HG03108 (cell line): Measurements from ENCODE around the gene MYO1H.
"Not testable (repeated sequence)": the region's sequence is repeated elsewhere in the genome, so short reads cannot be mapped to it uniquely, and the experiment has no call there.

Experiments used
- ATAC-seq: cut with Tn5 transposase; IDR thresholded peaks from one replicate; pipeline ENCODE4 v1.9.1; 2021; ENCODE audit warnings: moderate library complexity; ENCODE audit not compliant: unreplicated experiment

The MYO1H gene

GRCh38 chr12:109347589-109347988 is at the start of gene MYO1H:
Gene MYO1H (plus strand): TSS chr12:109347900. CDS start chr12:109347961, 61 bp downstream.
- no peak for ATAC-seq

GRCh38 chr12:109299849-109300248 is 47.9 kb upstream of the MYO1H start:
- no peak for ATAC-seq

GRCh38 chr12:109301643-109302168 is 46.0 kb upstream of the MYO1H start:
- ATAC-seq, result no peak

- ATAC-seq, result no peak
These were observed 45.3 kb upstream of the MYO1H start for GRCh38 chr12:109302358-109302757.

GRCh38 chr12:109302770-109303169 is 44.9 kb upstream of the MYO1H start:
- ATAC-seq, result no peak

- ATAC-seq, result no peak
These were observed 43.2 kb upstream of the MYO1H start for GRCh38 chr12:109304485-109304884.

GRCh38 chr12:109305547-109305946 is 42.2 kb upstream of the MYO1H start:
- ATAC-seq, result no peak

GRCh38 chr12:109307051-109307450 is 40.6 kb upstream of the MYO1H start:
- ATAC-seq, result no peak

- ATAC-seq, result no peak
These were observed 38.9 kb upstream of the MYO1H start, which contains the start of gene FOXN4 for GRCh38 chr12:109308534-109309380. Gene FOXN4 (minus strand): TSS chr12:109309284. CDS start chr12:109308321, 963 bp downstream.

- ATAC-seq, result no peak
These were observed 38.1 kb upstream of the MYO1H start for GRCh38 chr12:109309381-109310246.

- ATAC-seq, result no peak
These were observed 37.2 kb upstream of the MYO1H start for GRCh38 chr12:109310247-109311125.

GRCh38 chr12:109321294-109321693 is 26.4 kb upstream of the MYO1H start:
- ATAC-seq, result not testable (repeated sequence)

GRCh38 chr12:109329003-109329402 is 18.7 kb upstream of the MYO1H start:
- no peak for ATAC-seq

GRCh38 chr12:109329686-109330085 is 18.0 kb upstream of the MYO1H start:
- ATAC-seq, result no peak

GRCh38 chr12:109330282-109331230 is 17.1 kb upstream of the MYO1H start:
- ATAC-seq, result no peak

GRCh38 chr12:109331301-109331952 is 16.3 kb upstream of the MYO1H start:
- ATAC-seq, result no peak

GRCh38 chr12:109334887-109335286 is 12.8 kb upstream of the MYO1H start:
- no peak for ATAC-seq

- no peak for ATAC-seq
These were observed 11.1 kb upstream of the MYO1H start for GRCh38 chr12:109336593-109336992.

GRCh38 chr12:109343677-109344076 is 4.0 kb upstream of the MYO1H start:
- ATAC-seq, result no peak
